Right lobe of liver (tissue), 6 donors: ENCODE data around the gene EDNRA. TPM values are rescaled to one million over a fixed set of nuclear protein-coding genes. Genes with fewer than 3 reads are reported as not detected.

Source experiments
- ATAC-seq, 4 donors: fragments of 200-7000 bp; cut with Tn5 transposase; one replicate each; pipeline ENCODE4 v1.9.1; 2020; ENCODE audit warnings: mild to moderate bottlenecking in 4 of 4, moderate library complexity in 4 of 4
- DNase-seq, 3 donors: peaks; one replicate each; pipeline ENCODE4 v3.0.0-alpha.2; 2020
- H3K27ac ChIP-seq, 3 donors: fragments of 200-600 bp; one replicate each; pipeline ENCODE4 v1.8.0; 2022
- H3K27me3 ChIP-seq, 2 donors: fragments of 200-600 bp; one replicate each; pipeline ENCODE4 v1.8.0; 2022
- H3K36me3 ChIP-seq, 4 donors: fragments of 200-600 bp; sonication (generic) in 1 of 4; one replicate each; pipeline versions ENCODE4 v1.5.1 to v1.8.0; 2017 to 2022; ENCODE audit warnings: control low read depth in 1 of 4
- H3K4me1 ChIP-seq, 4 donors: fragments of 200-600 bp; sonication (generic) in 1 of 4; one replicate each; pipeline versions ENCODE4 v1.5.1 to v1.8.0; 2017 to 2022; ENCODE audit warnings: control low read depth in 1 of 4
- H3K4me3 ChIP-seq, 3 donors: fragments of 200-600 bp; one replicate each; pipeline ENCODE4 v1.8.0; 2022
- H3K9me3 ChIP-seq, 4 donors: fragments of 200-600 bp; sonication (generic) in 1 of 4; one replicate each; pipeline versions ENCODE4 v1.5.1 to v1.8.0; 2017 to 2022; ENCODE audit warnings: control low read depth in 1 of 4
- CTCF ChIP-seq, 4 donors: fragments of 200-600 bp in 3 of 4; fragments of 450-650 bp in 1 of 4; IDR thresholded peaks; one replicate each; pipeline versions ENCODE4 v1.5.1 to v1.8.0; 2016 to 2022; ENCODE audit warnings: antibody characterized with exemption in 4 of 4, mild to moderate bottlenecking in 2 of 4
- POLR2A ChIP-seq: fragments of 450-650 bp; IDR thresholded peaks from one replicate; pipeline ENCODE4 v1.6.1; 2017; ENCODE audit warnings: antibody characterized with exemption, mild to moderate bottlenecking
- WGBS: methylation state at CpG from one replicate; pipeline ENCODE4 v1.1.6; 2018; ENCODE audit warnings: low coverage, low lambda C conversion rate; ENCODE audit not compliant: insufficient coverage; ENCODE audit errors: missing lambda C conversion rate; 5-methylcytosine and 5-hydroxymethylcytosine counted together
- intact Hi-C, 2 donors: fragments of 100-400 bp; cut with DNase I; formaldehyde crosslinking; loops; one replicate each; pipeline versions ENCODE4 v1.11.2 to v1.14.1; 2022
- total RNA-seq, 6 experiments: library from RNA; depleted of rRNA in 2 of 6; stranded (reverse); fragments of >200 nt in 2 of 6; fragmentation: NEBNext Ultra II Directional in 3 of 6; extraction: Animal tissue kit (Norgen Biotek cat#: 25700) in 3 of 6; gene quantifications; one replicate each; pipeline versions ENCODE4 v1.1.0 to v1.2.4, GENCODE V29; 2016 to 2023
- donor health status: DM: no; HTN: yes; CAD: no.
- donor health status: DM: no; HTN: no; CAD: no.
- donor health status: DM: no; HTN: no; CAD: no.
- donor health status: DM: no; HTN: yes; CAD: no.
- donor health status: DM: no; HTN: yes; CAD: no.

EDNRA gene
- total RNA-seq, 6 experiments from 2014 or later, result 0.61 to 1.2 (median 0.92) TPM

GRCh38 chr4:147570616-147571015 lies 89.7 kb downstream of the EDNRA start:
- intact Hi-C loops, result no loop called here
- Histone ChIP-seq H3K36me3 (no peaks in the 10 kb centered on the region), H3K4me1 (no peaks in the 10 kb centered on the region), H3K9me3 (no peaks in the 10 kb centered on the region), H3K4me3 (no peak overlapping the region), H3K27ac (no peak overlapping the region), H3K27me3 (no peaks in the 10 kb centered on the region)
- no peak for DNase-seq
- TF ChIP-seq CTCF (IDR thresholded peaks at IDR 0.05) (no peak), POLR2A (no peak)
- WGBS, result 44% methylated on average over 4 of the region's 4 CpGs
- no peak for ATAC-seq

- ATAC-seq (no peak), DNase-seq (no peak)
- Histone ChIP-seq H3K4me1 (no peaks in the 10 kb centered on the region), H3K9me3 (no peaks in the 10 kb centered on the region), H3K36me3 (no peaks in the 10 kb centered on the region), H3K27me3 (no peaks in the 10 kb centered on the region), H3K4me3 (no peak overlapping the region), H3K27ac (no peak overlapping the region)
- 53% methylated on average over 5 of the region's 5 CpGs for WGBS
- TF ChIP-seq POLR2A, result no peak
- no peak for TF ChIP-seq CTCF (IDR thresholded peaks at IDR 0.05)
- intact Hi-C loops, result no loop called here
Observed at GRCh38 chr4:147571036-147571770, 90.3 kb downstream of the EDNRA start.

GRCh38 chr4:147576084-147576483 lies 95.2 kb downstream of the EDNRA start:
- Histone ChIP-seq H3K27me3 (no peaks in the 10 kb centered on the region), H3K4me3 (no peak overlapping the region), H3K9me3 (no peaks in the 10 kb centered on the region), H3K27ac (no peak overlapping the region), H3K4me1 (no peaks in the 10 kb centered on the region), H3K36me3 (no peaks in the 10 kb centered on the region)
- no peak for TF ChIP-seq CTCF (IDR thresholded peaks at IDR 0.05)
- no peak for TF ChIP-seq POLR2A
- intact Hi-C loops, result no loop called here
- ATAC-seq (no peak), DNase-seq (no peak)
- WGBS, result 43% methylated on average over 1 of the region's 3 CpGs

GRCh38 chr4:147578051-147578476 lies 97.2 kb downstream of the EDNRA start:
- H3K4me1 ChIP-seq, result no peaks in the 10 kb centered on the region
- no peak overlapping the region for H3K4me3 ChIP-seq
- ATAC-seq (no peak), DNase-seq (no peak)
- 75% methylated on average over 6 of the region's 6 CpGs for WGBS
- intact Hi-C loops, result no loop called here
- no peaks in the 10 kb centered on the region for H3K27me3 ChIP-seq
- TF ChIP-seq POLR2A, result no peak
- no peak for TF ChIP-seq CTCF (IDR thresholded peaks at IDR 0.05)
- no peak overlapping the region for H3K27ac ChIP-seq
- no peaks in the 10 kb centered on the region for H3K36me3 ChIP-seq
- no peaks in the 10 kb centered on the region for H3K9me3 ChIP-seq
